Measurements from ENCODE around the gene SCNN1G. TPM values are rescaled to one million over a fixed set of nuclear protein-coding genes. Genes with fewer than 3 reads are reported as not detected.

SCNN1G gene
- total and polyA plus RNA-seq, 2 of the 4 experiments (the other 2 are of a cell fraction): not detected

GRCh38 chr16:23164736-23165135, 17.8 kb upstream of the SCNN1G start:
- no peak overlapping the region for H4K5ac ChIP-seq (ENCODE audit: low read depth, low read length)

More at GRCh38 chr16:23164736-23165135, 17.8 kb upstream of the SCNN1G start:
- TF ChIP-seq POLR2A (IDR thresholded peaks at IDR 0.05; ENCODE audit: low read depth, low read length) (no peak), RCOR1 (IDR thresholded peaks at IDR 0.05; ENCODE audit: insufficient replicate concordance, low read length) (no peak), RAD21 (IDR thresholded peaks at IDR 0.05; ENCODE audit: low read length) (no peak), MAZ (IDR thresholded peaks at IDR 0.05; ENCODE audit: borderline replicate concordance, low read depth, low read length) (no peak), MAFK (IDR thresholded peaks at IDR 0.05; ENCODE audit: low read depth, low read length) (no peak), CTCF (conservative IDR thresholded peaks at IDR 0.05; ENCODE audit: low read depth, low read length) (no peak), CHD1 (IDR thresholded peaks at IDR 0.05; ENCODE audit: low read depth, low read length) (no peak), RFX5 (IDR thresholded peaks at IDR 0.05; ENCODE audit: low read depth, low read length) (no peak), SMC3 (IDR thresholded peaks at IDR 0.05; ENCODE audit: low read depth, low read length) (no peak), CEBPB (IDR thresholded peaks at IDR 0.05; ENCODE audit: low read depth, low read length) (no peak), FOS (IDR thresholded peaks at IDR 0.05; ENCODE audit: low read depth, low read length) (no peak), ELK1 (IDR thresholded peaks at IDR 0.05; ENCODE audit: borderline replicate concordance, low read depth, low read length) (no peak), USF2 (IDR thresholded peaks at IDR 0.05; ENCODE audit: low read depth, low read length) (no peak), BHLHE40 (IDR thresholded peaks at IDR 0.05; ENCODE audit: low read depth, low read length) (no peak), NFE2L2 (IDR thresholded peaks at IDR 0.05; ENCODE audit: low read depth, low read length) (no peak), MXI1 (IDR thresholded peaks at IDR 0.05; ENCODE audit: borderline replicate concordance, low read depth, low read length) (no peak)
- no peak overlapping the region for H4K8ac ChIP-seq (ENCODE audit: low read depth in 2 of 2, low read length in 2 of 2)
- no peak overlapping the region for H2AK5ac ChIP-seq (ENCODE audit: low read depth, low read length)
- H3K9me1 ChIP-seq (ENCODE audit: insufficient read depth, low read length): no peaks in the 10 kb centered on the region
- no peaks in the 10 kb centered on the region for H3K9me3 ChIP-seq (ENCODE audit: control insufficient read depth, insufficient read depth, low read length)
- no peak for DNase-seq
- H3K27ac ChIP-seq (ENCODE audit: insufficient read depth, low read length): no peak overlapping the region
- no peak overlapping the region for H3K56ac ChIP-seq (ENCODE audit: extremely low read depth, insufficient read depth, low read length)
- in situ Hi-C loops (cut with MboI; ENCODE audit: low sequenced_read_pairs): no loop called here
- H2BK20ac ChIP-seq (ENCODE audit: low read depth, low read length): no peak overlapping the region
- no peak overlapping the region for H3K23ac ChIP-seq (ENCODE audit: low read depth, low read length)
- BruUV-seq (replicated peaks): no TSS peak
- H3K9ac ChIP-seq (ENCODE audit: low read depth, low read length): no peak overlapping the region
- CTCF ChIA-PET: interaction anchor here (0.9 kb wide), 1 partner anchor 102 kb away, joined by 3 read pairs; no protein-coding TSS in a partner anchor
- no peak overlapping the region for H3K14ac ChIP-seq (replicated peaks; ENCODE audit: low read depth, low read length)
- H3K4ac ChIP-seq (ENCODE audit: low read depth, low read length): no peak overlapping the region
- POLR2A ChIA-PET (ENCODE audit: unreplicated experiment): no interaction called here
- no peaks in the 10 kb centered on the region for H3K27me3 ChIP-seq (ENCODE audit: control insufficient read depth, insufficient read depth, low read length)
- no peak overlapping the region for H2BK120ac ChIP-seq (ENCODE audit: low read depth, low read length)
- dilution Hi-C loops (cut with HindIII; ENCODE audit: low sequenced_read_pairs, unreplicated experiment): no loop called here
- no peak overlapping the region for H3K4me3 ChIP-seq (ENCODE audit: insufficient read depth, low read depth, low read length)
- intact Hi-C loops (cut with micrococcal nuclease): no loop called here
- no peaks in the 10 kb centered on the region for H4K20me1 ChIP-seq (ENCODE audit: insufficient read depth, low read length)
- no peak overlapping the region for H4K91ac ChIP-seq (ENCODE audit: insufficient read depth, low read depth, low read length)
- no peak overlapping the region for H3K18ac ChIP-seq (ENCODE audit: low read depth, low read length)
- no peaks in the 10 kb centered on the region for H3K36me3 ChIP-seq (ENCODE audit: control insufficient read depth, insufficient read depth, low read length)
- no peak overlapping the region for H2AK9ac ChIP-seq (replicated peaks; ENCODE audit: low read depth, low read length, poor library complexity)
- no peaks in the 10 kb centered on the region for H3K79me1 ChIP-seq (ENCODE audit: low read depth in 1 of 2, low read length in 2 of 2)
- no peak overlapping the region for H2BK5ac ChIP-seq (ENCODE audit: low read depth, low read length, poor library complexity, severe bottlenecking)
- WGBS, 2 experiments (ENCODE audit: extremely low coverage in 2 of 2, insufficient read length in 1 of 2): no CpG with 5 or more reads among the region's 4 CpGs
- H3K4me1 ChIP-seq (ENCODE audit: control insufficient read depth, insufficient read depth, low read length): no peaks in the 10 kb centered on the region
- H2AFZ ChIP-seq (replicated peaks; ENCODE audit: low read length, poor library complexity): no peak overlapping the region
- H3K4me2 ChIP-seq (ENCODE audit: low read depth, low read length): no peak overlapping the region
- H2BK15ac ChIP-seq (ENCODE audit: low read depth, low read length): no peak overlapping the region
- ATAC-seq (ENCODE audit: low read depth): no peak

Data from IMR-90 (cell line).